ENCODE measurements around the gene PTPN4. TPM values are rescaled to one million over a fixed set of nuclear protein-coding genes. Genes with fewer than 3 reads are reported as not detected.

PTPN4 gene
- total and polyA plus RNA-seq, 2 of the 8 experiments (the other 6 are each of a cell fraction or from before 2014, with no cell fraction given), result 28.5 to 105 TPM

GRCh38 chr2:119958670-119959268 lies 199.0 kb downstream of the PTPN4 start:
- Histone ChIP-seq H3K18ac (ENCODE audit: extremely low read depth, low read length) (no peak overlapping the region), H2BK120ac (replicated peaks; ENCODE audit: low read depth, low read length) (no peak overlapping the region), H4K20me1 (replicated peaks in 1 of 2; ENCODE audit: control insufficient read depth in 1 of 2, insufficient read depth in 2 of 2, low read length in 2 of 2) (no peaks in the 10 kb centered on the region), H4K91ac (replicated peaks; ENCODE audit: insufficient read length, low read length) (no peak overlapping the region), H3K9ac (replicated peaks in 1 of 4; ENCODE audit: extremely low read depth in 1 of 4, low read depth in 3 of 4, low read length in 3 of 4) (no peak overlapping the region), H3K56ac (replicated peaks; ENCODE audit: insufficient read length, low read depth, low read length) (no peak overlapping the region), H2BK12ac (ENCODE audit: low read depth, low read length) (no peak overlapping the region), H2AK5ac (ENCODE audit: low read depth, low read length) (no peak overlapping the region), H3K4me1 (replicated peaks in 1 of 4; ENCODE audit: control insufficient read depth in 3 of 4, insufficient read depth in 4 of 4, low read length in 3 of 4) (no peaks in the 10 kb centered on the region), H3K27me3 (replicated peaks in 1 of 4; ENCODE audit: control insufficient read depth in 3 of 4, extremely low read depth in 1 of 4, insufficient read depth in 3 of 4, low read length in 3 of 4) (no peaks in the 10 kb centered on the region), H3K23ac (ENCODE audit: insufficient read length) (no peak overlapping the region), H4K8ac (ENCODE audit: extremely low read depth, insufficient read depth, low read length) (no peak overlapping the region), H2BK5ac (ENCODE audit: low read depth, low read length) (no peak overlapping the region), H3K4ac (replicated peaks; ENCODE audit: insufficient read length, low read depth, low read length) (no peak overlapping the region), H2BK20ac (ENCODE audit: low read length) (no peak overlapping the region), H3K4me2 (ENCODE audit: insufficient read depth in 1 of 2, low read depth in 2 of 2, low read length in 2 of 2) (no peak overlapping the region), H3K4me3 (ENCODE audit: extremely low read depth in 1 of 4, insufficient read depth in 2 of 4, low read depth in 3 of 4, low read length in 4 of 4) (no peak overlapping the region), H2AFZ (ENCODE audit: low read length) (no peak overlapping the region), H3K9me3 (ENCODE audit: insufficient read depth in 2 of 2, low read depth in 1 of 2, low read length in 1 of 2) (peaks cover 22 to 25% of the 10 kb centered on the region in 2 experiments), H3K14ac (ENCODE audit: insufficient read length) (no peak overlapping the region), H3K27ac (ENCODE audit: low read depth, low read length) (no peak overlapping the region), H3K36me3 (ENCODE audit: control insufficient read depth in 2 of 4, insufficient read depth in 4 of 4, low read length in 3 of 4) (peaks cover 15 to 78% (median 49%) of the 10 kb centered on the region in 4 experiments), H2BK15ac (ENCODE audit: low read length) (no peak overlapping the region), H3K23me2 (ENCODE audit: low read depth, low read length) (no peaks in the 10 kb centered on the region; the same call in 1 of the 2 replicates), H3K79me1 (ENCODE audit: low read depth, low read length) (no peaks in the 10 kb centered on the region), H3K79me2 (ENCODE audit: control insufficient read depth in 1 of 2, insufficient read depth in 2 of 2, low read length in 2 of 2) (no peaks in the 10 kb centered on the region), H4K5ac (ENCODE audit: insufficient read length, low read depth, low read length) (no peak overlapping the region)
- no peak for DNase-seq (ENCODE audit: low read depth in 1 of 2, low spot score in 2 of 2)
- ChIA-PET CTCF (ENCODE audit: partially characterized antibody) (interaction anchor here (0.5 to 1.3 kb wide), 2 partner anchors 19 to 51 kb away, joined by 3 read pairs; no protein-coding TSS in a partner anchor), POLR2A (ENCODE audit: partially characterized antibody) (no interaction called here)
- no peak for TF ChIP-seq NRF1 (IDR thresholded peaks at IDR 0.05; ENCODE audit: low read depth, low read length)
- TF ChIP-seq SP1 (IDR thresholded peaks at IDR 0.05; ENCODE audit: low read depth, low read length), result no peak
- TF ChIP-seq USF2 (IDR thresholded peaks at IDR 0.05; ENCODE audit: low read length), result no peak
- FAIRE-seq, result no peak

Measured in H1 (cell line).